HL-60/S4 treated with retinoic acid at 250 ng/mL for 4 days and 3 days (cell line): ENCODE measurements around the gene KCTD1.

Experiments used
- in situ Hi-C: fragments of 300-500 bp; cut with MboI; formaldehyde crosslinking; loops from 2 replicates; pipeline ENCODE4 v1.7.0; 2022; ENCODE audit warnings: low sequenced_read_pairs

Gene KCTD1

GRCh38 chr18:26548415-26549262, at the start of gene KCTD1:
Gene KCTD1, minus strand, starts transcription at chr18:26548553. Its CDS starts 17 bp downstream, at chr18:26548536.
- in situ Hi-C loops = no loop called here

GRCh38 chr18:26593365-26594320, 45.3 kb upstream of the KCTD1 start:
- in situ Hi-C loops = no loop called here

GRCh38 chr18:26584745-26585144, 36.4 kb upstream of the KCTD1 start:
- in situ Hi-C loops = no loop called here

GRCh38 chr18:26579941-26580618, 31.7 kb upstream of the KCTD1 start:
- in situ Hi-C loops = no loop called here

GRCh38 chr18:26575865-26576217, 27.5 kb upstream of the KCTD1 start:
- in situ Hi-C loops = no loop called here

GRCh38 chr18:26574958-26575864, 26.9 kb upstream of the KCTD1 start:
- in situ Hi-C loops = no loop called here

GRCh38 chr18:26568926-26569665, 20.7 kb upstream of the KCTD1 start:
- in situ Hi-C loops = no loop called here

GRCh38 chr18:26568513-26568912, 20.2 kb upstream of the KCTD1 start:
- in situ Hi-C loops = no loop called here

- in situ Hi-C loops = no loop called here
Observed at GRCh38 chr18:26566874-26567555, 18.7 kb upstream of the KCTD1 start.

- in situ Hi-C loops = no loop called here
Observed at GRCh38 chr18:26565514-26565913, 17.2 kb upstream of the KCTD1 start.

GRCh38 chr18:26563024-26563423, 14.7 kb upstream of the KCTD1 start:
- in situ Hi-C loops = no loop called here

- in situ Hi-C loops = no loop called here
Observed at GRCh38 chr18:26562568-26562967, 14.2 kb upstream of the KCTD1 start.

- in situ Hi-C loops = no loop called here
Observed at GRCh38 chr18:26561769-26562168, 13.4 kb upstream of the KCTD1 start.

- in situ Hi-C loops = no loop called here
Observed at GRCh38 chr18:26556573-26556972, 8.2 kb upstream of the KCTD1 start.

GRCh38 chr18:26555804-26556553, 7.6 kb upstream of the KCTD1 start:
- in situ Hi-C loops = no loop called here

GRCh38 chr18:26553943-26554342, 5.6 kb upstream of the KCTD1 start:
- in situ Hi-C loops = no loop called here

GRCh38 chr18:26551695-26552081, 3.3 kb upstream of the KCTD1 start:
- in situ Hi-C loops = no loop called here

- in situ Hi-C loops = no loop called here
Observed at GRCh38 chr18:26550998-26551694, 2.8 kb upstream of the KCTD1 start.
